ENCODE measurements around the gene EPS8L1. TPM values are rescaled to one million over a fixed set of nuclear protein-coding genes. Genes with fewer than 3 reads are reported as not detected.
"Not testable (repeated sequence)": the region's sequence is repeated elsewhere in the genome, so short reads cannot be mapped to it uniquely, and the experiment has no call there.

EPS8L1 gene
- total and polyA plus RNA-seq, 2 donors (not counting 1 experiment from before 2014, with no cell fraction given) = 0.72 to 1.0 TPM

- DNase-seq = no peak
- Histone ChIP-seq H3K27ac (ENCODE audit: low read length in 2 of 2) (peak overlapping the region; percentile 38 to 51), H3K27me3 (replicated peaks in 1 of 4; ENCODE audit: control extremely low read depth in 1 of 4, control insufficient read depth in 3 of 4, insufficient read depth in 4 of 4, low read length in 3 of 4) (peaks cover 0 to 20% (median under 1%) of the 10 kb centered on the region in 4 experiments), H4K20me1 (ENCODE audit: control insufficient read depth, insufficient read depth, low read length, poor library complexity, severe bottlenecking) (no peaks in the 10 kb centered on the region), H3K4me2 (replicated peaks; ENCODE audit: low read depth, low read length, poor library complexity, severe bottlenecking) (peak overlapping the region; percentile 91), H3K79me2 (ENCODE audit: control insufficient read depth, insufficient read depth, low read length) (peaks cover 11% of the 10 kb centered on the region), H3K36me3 (replicated peaks in 1 of 2; ENCODE audit: control extremely low read depth in 1 of 2, control insufficient read depth in 1 of 2, extremely low read depth in 1 of 2, insufficient read depth in 2 of 2, low read length in 1 of 2) (peaks cover 0 to under 1% of the 10 kb centered on the region in 2 experiments), H2AFZ (ENCODE audit: insufficient read depth, low read depth, low read length, poor library complexity, severe bottlenecking) (peak overlapping the region; percentile 85), H3K4me1 (ENCODE audit: control insufficient read depth in 2 of 2, insufficient read depth in 2 of 2, low read length in 2 of 2) (peaks cover 7 to 13% of the 10 kb centered on the region in 2 donors), H3K9ac (ENCODE audit: low read length) (peak overlapping the region; percentile 75), H3K4me3 (ENCODE audit: control extremely low read depth in 1 of 5, extremely low read depth in 1 of 5, insufficient read depth in 1 of 5, low read depth in 2 of 5, low read length in 4 of 5) (peak overlapping the region in 3 of 5 experiments; percentile 25 to 67 (median 42)), H3K9me3 (ENCODE audit: control extremely low read depth in 1 of 3, control insufficient read depth in 2 of 3, insufficient read depth in 1 of 3, low read length in 2 of 3) (peaks cover 0 to 11% (median 0%) of the 10 kb centered on the region in 3 donors)
- Mint-ChIP-seq H3K4me3 (peak overlapping the region; percentile 82), H3K9me3 (ENCODE audit: insufficient read depth) (no peaks in the 10 kb centered on the region), H3K4me1 (peaks cover 6% of the 10 kb centered on the region), H3K27ac (peak overlapping the region; percentile 77), H3K27me3 (peaks cover 20% of the 10 kb centered on the region)
- ChIA-PET POLR2A (no interaction called here), CTCF (interaction anchor here (1.0 kb wide), 3 partner anchors 25 to 569 kb away, joined by 3 read pairs; partner anchors contain the start of gene TMEM238)
- no peak for TF ChIP-seq CTCF (IDR thresholded peaks at IDR 0.05)
- no peak for TF ChIP-seq EZH2 (IDR thresholded peaks at IDR 0.05; ENCODE audit: borderline replicate concordance, insufficient read depth, low read depth, low read length, poor library complexity, severe bottlenecking)
- intact Hi-C loops (cut with micrococcal nuclease) = loop anchor here (1.0 kb wide), 2 partner anchors 18 to 54 kb away; partner anchors contain the start of gene PPP1R12C
- ATAC-seq (ENCODE audit: low read depth) = no peak
- no CpG with 5 or more reads among the region's 3 CpGs for WGBS (ENCODE audit: insufficient coverage)
Observed at GRCh38 chr19:55063492-55063843, 12.2 kb upstream of the EPS8L1 start.

GRCh38 chr19:55065516-55065915 is 10.2 kb upstream of the EPS8L1 start:
- intact Hi-C loops (cut with micrococcal nuclease); DNase-seq; H3K9ac ChIP-seq (ENCODE audit: low read length); H3K36me3 ChIP-seq (replicated peaks in 1 of 2; ENCODE audit: control extremely low read depth in 1 of 2, control insufficient read depth in 1 of 2, extremely low read depth in 1 of 2, insufficient read depth in 2 of 2, low read length in 1 of 2); H3K79me2 ChIP-seq (ENCODE audit: control insufficient read depth, insufficient read depth, low read length); CTCF ChIA-PET; H3K9me3 Mint-ChIP-seq (ENCODE audit: insufficient read depth); H3K4me3 Mint-ChIP-seq; ATAC-seq (ENCODE audit: low read depth); H4K20me1 ChIP-seq (ENCODE audit: control insufficient read depth, insufficient read depth, low read length, poor library complexity, severe bottlenecking); H3K27ac Mint-ChIP-seq; H3K27ac ChIP-seq (ENCODE audit: low read length in 2 of 2); H3K4me3 ChIP-seq (ENCODE audit: control extremely low read depth in 1 of 5, extremely low read depth in 1 of 5, insufficient read depth in 1 of 5, low read depth in 2 of 5, low read length in 4 of 5); POLR2A ChIA-PET; H2AFZ ChIP-seq (ENCODE audit: insufficient read depth, low read depth, low read length, poor library complexity, severe bottlenecking); H3K4me2 ChIP-seq (replicated peaks; ENCODE audit: low read depth, low read length, poor library complexity, severe bottlenecking): not testable (repeated sequence)
- H3K9me3 ChIP-seq (ENCODE audit: control extremely low read depth in 1 of 3, control insufficient read depth in 2 of 3, insufficient read depth in 1 of 3, low read length in 2 of 3) = peaks cover 0 to 23% (median 2%) of the 10 kb centered on the region in 3 donors
- H3K4me1 ChIP-seq (ENCODE audit: control insufficient read depth in 2 of 2, insufficient read depth in 2 of 2, low read length in 2 of 2) = peaks cover 17 to 23% of the 10 kb centered on the region in 2 donors
- peaks cover 0 to 36% (median 13%) of the 10 kb centered on the region in 4 experiments for H3K27me3 ChIP-seq (replicated peaks in 1 of 4; ENCODE audit: control extremely low read depth in 1 of 4, control insufficient read depth in 3 of 4, insufficient read depth in 4 of 4, low read length in 3 of 4)
- H3K27me3 Mint-ChIP-seq = peaks cover 33% of the 10 kb centered on the region
- WGBS (ENCODE audit: insufficient coverage) = 80% methylated on average over 9 of the region's 9 CpGs
- H3K4me1 Mint-ChIP-seq = peaks cover 14% of the 10 kb centered on the region

Measured in B cell (primary cell).